NT2/D1 (cell line): Measurements from ENCODE around the gene CEMIP.

Experiments
- SUZ12 ChIP-seq: IDR thresholded peaks from 2 replicates; pipeline ENCODE4 v1.6.1; 2011; ENCODE audit not compliant: insufficient read length, insufficient read depth; ENCODE audit errors: extremely low read depth
- YY1 ChIP-seq: IDR thresholded peaks from 2 replicates; pipeline ENCODE4 v1.6.1; 2011; ENCODE audit not compliant: insufficient read length, insufficient read depth

DNA sequence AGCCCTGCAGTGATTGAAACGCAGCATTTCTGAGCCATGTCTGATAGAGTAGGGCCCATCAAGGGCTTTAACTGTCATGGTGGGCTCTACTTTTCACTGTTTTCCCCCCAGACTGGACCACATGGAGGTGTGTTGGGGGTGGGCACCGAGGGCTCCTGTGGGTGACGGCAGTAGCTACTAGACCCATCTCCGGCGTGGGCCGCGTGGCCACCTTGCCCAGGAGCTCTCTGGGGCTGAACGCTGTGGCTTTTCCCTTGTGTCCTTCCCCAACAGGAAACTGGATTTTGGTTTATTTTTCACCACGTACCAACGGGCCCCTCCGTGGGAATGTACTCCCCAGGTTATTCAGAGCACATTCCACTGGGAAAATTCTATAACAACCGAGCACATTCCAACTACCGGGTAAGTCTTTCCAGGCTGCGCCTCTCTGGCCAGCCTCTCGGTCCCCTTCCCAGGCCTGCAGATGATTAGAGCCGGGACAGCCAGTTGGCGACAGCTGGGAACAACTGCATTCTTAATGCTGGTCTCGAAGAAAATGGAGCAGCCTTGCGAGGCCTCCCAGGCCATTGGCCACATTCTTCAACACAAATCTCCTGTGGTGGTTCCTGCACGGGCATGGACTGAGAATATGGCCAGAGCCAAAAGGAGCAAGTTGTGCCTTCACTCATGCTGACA is 142.7 kb downstream of the CEMIP start:
- TF ChIP-seq SUZ12, result no peak
- TF ChIP-seq YY1, result no peak
